A204.1 (cell line): ENCODE results near the gene TRUB1.
"Not testable (repeated sequence)": the region's sequence is repeated elsewhere in the genome, so short reads cannot be mapped to it uniquely, and the experiment has no call there.

Source experiments
- FAIRE-seq: peaks from 2 replicates; lab custom pipeline; 2012; peaks lifted over from hg19 to GRCh38; lab: Jason Lieb, UNC

TRUB1 gene

DNA sequence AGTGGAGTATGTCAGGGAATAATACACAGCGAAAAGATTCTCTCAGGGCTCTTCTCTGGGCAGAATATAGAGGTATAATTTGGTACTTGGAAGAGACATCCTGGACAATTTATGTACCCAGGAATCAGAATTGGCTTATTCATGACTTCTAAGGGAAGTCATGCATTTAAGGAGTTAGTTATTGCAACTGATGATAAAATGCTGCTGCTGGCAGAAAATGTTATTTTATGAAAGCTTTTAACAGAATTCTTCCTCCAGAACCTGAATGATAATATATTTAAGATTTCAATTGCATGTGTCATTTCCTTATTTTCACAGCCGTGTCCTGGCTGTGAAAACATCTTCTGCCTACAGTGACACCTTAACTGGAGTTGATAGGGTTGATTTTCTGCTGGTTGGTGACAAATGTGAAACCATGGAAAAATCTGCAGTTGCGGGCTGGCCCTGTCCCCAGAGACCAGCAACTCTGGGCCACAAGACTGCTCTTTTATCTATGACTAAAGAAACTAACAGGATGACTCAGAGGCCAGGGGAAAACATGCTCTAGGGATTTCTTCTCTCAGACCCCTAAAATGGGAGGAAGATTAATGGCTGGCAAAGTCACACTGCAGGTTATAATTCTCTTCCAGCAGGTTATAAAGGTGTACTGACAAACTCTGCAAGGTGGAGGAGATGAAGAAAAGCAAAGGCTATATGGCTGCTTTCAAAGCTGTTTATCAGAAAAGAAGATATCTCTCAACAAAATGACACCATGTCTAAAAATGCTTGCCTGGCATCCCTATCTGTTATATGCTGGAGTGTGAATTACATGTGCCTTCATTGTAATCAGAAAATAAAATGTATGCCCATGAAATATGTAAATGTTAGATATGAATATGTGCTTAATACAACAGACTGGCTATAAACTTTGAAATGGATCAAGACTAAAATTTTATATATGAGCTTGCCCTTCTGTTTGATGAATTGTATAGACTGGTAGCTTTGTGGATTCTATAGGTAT is 12.1 kb upstream of the TRUB1 start:
- FAIRE-seq: no peak

GRCh38 chr10:114928818-114929217 is 9.2 kb upstream of the TRUB1 start:
- no peak for FAIRE-seq

GRCh38 chr10:114930320-114930719 is 7.7 kb upstream of the TRUB1 start:
- FAIRE-seq: no peak

DNA sequence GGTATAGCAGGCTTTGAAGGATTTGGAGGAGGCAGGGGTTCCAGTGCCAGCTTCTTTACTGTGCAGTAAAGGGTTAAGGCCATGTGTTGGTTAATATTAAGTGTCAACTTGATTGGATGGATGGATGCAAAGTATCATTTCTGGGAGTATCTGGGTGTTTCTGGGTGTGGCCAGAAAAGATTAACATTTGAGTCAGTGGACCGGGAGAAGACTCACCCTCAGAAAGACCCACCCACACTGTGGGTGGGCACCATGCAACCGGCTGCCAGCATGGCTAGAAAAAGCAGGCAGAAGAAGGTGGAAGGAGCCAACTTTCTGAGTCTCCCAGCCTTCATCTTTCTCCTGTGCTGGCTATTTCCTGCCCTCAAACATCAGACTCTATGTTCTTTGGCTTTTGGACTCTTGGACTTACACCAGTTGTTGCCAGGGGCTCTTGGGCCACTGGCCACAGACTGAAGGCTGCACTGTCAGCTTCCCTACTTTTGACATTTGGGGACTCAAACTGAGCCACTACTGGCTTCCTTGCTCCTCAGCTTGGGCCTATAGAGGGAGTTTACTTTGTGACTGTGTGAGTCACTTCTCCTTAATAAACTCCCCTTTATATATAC is 6.8 kb upstream of the TRUB1 start:
- FAIRE-seq: no peak

DNA sequence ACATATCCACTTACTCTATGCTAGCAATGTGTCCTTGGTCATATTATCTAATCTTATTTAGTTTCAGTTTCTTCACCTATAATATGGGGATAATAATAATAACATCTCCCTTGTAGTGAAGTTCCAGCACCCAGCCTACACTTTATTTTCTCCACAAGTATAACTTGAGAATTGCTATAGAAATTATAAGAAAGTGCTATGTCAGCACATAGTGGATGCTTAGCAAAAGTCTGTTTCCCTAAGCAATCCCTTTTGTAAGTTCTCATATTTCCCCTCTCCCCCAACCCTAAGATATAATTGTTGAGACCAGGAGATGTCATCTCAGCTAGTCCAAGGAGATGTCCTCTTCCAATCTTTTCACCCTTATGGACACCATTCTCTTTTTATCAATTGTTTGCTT is 5.8 kb upstream of the TRUB1 start:
- no peak for FAIRE-seq

- no peak for FAIRE-seq
These were observed 5.0 kb upstream of the TRUB1 start for GRCh38 chr10:114932945-114933344.

DNA sequence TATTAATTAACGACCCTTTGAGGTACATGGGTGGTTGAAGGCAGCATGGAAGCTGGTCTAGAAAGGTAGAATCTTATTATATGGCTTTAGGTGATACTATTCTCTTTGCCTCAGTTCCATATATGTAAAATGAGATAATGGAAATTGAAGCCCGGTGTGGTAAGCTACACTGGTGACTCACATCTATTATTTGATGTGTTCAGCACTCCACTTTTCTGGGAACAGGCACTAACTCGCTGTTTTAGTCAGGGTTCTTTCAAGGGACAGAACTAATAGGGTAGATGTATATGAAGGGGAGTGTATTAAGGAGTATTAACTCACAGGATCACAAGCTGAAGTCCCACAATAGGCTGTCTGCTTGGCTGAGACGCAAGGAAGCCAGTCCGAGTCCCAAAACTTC is 4.4 kb upstream of the TRUB1 start:
- FAIRE-seq: no peak

- not testable (repeated sequence) for FAIRE-seq
These were observed 4.0 kb upstream of the TRUB1 start for GRCh38 chr10:114933995-114934394.

DNA sequence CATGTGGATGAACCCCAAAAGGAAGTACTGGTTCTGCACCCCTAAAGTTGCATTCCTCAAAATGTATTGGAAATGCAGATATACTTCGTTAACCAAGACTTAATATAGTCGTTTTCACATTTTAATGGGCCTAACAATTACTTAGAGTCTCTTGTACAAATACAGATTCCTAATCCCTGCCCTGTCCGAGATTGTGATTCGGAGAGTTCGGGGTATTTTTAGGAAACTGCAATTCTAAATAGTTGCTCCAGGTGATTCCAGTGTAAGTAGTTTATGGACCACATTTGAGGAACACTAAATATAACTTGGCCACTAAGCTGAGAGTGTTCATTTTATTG is 830 bp downstream of the TRUB1 start:
- FAIRE-seq: no peak

- FAIRE-seq: no peak
These were observed 2.7 kb downstream of the TRUB1 start for GRCh38 chr10:114940735-114941134.

GRCh38 chr10:114943000-114943399 is 5.0 kb downstream of the TRUB1 start:
- no peak for FAIRE-seq

GRCh38 chr10:114953047-114953446 is 15.1 kb downstream of the TRUB1 start:
- FAIRE-seq: no peak

GRCh38 chr10:114955984-114956383 is 18.0 kb downstream of the TRUB1 start:
- no peak for FAIRE-seq

- FAIRE-seq: no peak
These were observed 18.5 kb downstream of the TRUB1 start for GRCh38 chr10:114956466-114956865.

DNA sequence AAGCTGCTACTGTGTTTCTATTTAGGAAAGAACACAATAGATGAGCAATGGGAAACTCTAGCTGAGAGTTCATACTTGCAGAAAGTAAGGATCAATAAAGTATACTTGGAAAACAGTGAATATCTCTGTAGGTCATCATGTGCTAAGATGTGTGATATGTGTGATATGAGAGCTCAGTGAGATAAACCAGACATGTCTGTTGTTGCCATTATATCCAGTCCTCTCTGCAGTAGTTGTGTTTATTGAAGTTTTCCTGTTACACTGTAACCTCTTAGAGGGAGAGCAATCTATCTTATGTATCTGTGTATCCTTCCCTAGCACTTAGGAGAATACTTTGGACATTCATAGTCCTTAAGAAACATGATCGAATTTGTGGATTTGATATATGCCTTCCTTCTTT is 19.1 kb downstream of the TRUB1 start:
- no peak for FAIRE-seq

GRCh38 chr10:114957673-114958072 is 19.7 kb downstream of the TRUB1 start:
- FAIRE-seq: no peak

DNA sequence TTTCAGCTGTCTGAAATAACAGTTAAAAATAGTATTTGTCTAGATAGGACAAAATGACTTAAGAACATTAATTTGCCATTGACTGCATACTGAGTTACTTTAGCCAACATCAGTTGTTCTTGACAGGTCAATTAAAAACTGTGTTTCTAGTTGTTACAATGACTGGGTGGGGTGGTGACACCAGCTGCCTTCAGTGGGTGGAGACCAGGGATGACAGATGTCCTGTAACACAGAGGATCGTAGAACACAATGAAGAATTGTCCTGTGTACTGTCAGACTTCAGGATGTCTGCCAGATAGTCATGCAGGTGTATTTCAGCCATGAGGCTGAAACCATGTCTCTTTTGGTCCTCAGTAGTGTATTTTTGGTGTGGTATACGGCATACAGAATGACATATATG is 24.4 kb downstream of the TRUB1 start:
- no peak for FAIRE-seq

GRCh38 chr10:114963908-114964307 is 25.9 kb downstream of the TRUB1 start:
- no peak for FAIRE-seq

- no peak for FAIRE-seq
These were observed 29.1 kb downstream of the TRUB1 start for GRCh38 chr10:114967071-114967470.

DNA sequence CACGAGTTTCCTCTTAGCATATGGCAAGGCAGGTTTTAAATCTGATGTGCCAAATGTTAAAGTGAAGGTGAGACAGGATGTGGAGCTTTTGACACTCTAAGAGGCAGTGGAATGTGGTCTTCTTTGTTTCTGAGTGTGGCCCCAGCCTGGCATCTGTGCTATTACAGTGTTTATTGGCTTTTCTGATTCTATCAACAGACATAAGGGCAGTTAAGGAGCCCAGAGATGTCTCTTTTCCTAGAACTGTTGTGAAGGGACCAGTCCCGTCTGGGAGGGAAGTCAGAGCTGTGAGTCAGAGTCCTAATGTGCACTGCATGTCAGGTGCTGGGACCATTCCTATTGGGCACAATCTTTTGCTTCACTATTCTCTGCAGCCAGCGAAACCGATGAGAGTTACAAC is 32.5 kb downstream of the TRUB1 start:
- FAIRE-seq: no peak

DNA sequence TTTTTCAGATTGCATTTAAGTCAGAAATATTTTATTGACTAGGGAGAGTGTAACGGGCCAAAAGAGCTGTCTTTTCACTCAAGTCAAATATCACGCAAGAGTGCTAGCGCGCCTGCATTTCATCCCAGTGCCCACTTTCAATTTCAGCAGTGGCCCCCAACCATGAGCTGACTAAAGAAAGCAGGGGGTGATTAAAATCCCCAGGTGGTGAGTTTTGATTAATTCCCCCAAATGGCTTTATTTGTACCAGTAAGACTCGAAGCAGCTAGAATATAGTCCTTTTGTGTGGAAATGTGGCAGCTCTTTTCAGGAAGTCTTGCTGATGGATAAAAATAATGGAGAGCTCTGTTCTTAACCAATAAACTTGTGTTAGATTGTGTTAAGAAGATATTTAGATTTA is 35.3 kb downstream of the TRUB1 start:
- FAIRE-seq: no peak

DNA sequence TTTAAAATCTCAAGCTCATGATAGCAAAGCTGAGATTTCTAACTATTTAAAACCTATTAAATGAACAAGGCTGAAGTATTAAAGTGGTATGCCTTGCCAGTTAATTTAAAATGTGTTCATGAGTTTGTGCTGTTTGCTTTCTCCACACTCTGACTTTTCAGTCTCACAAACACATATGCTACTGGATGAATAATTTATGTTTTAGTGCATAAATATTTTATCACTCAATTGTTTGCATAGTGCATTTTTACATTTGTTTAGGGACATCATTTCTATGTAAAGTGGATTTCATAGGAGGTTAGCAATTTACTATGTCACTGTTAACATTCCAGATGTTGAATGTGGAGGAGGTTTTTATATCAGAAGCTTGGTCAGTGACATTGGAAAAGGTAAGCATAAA is 36.0 kb downstream of the TRUB1 start:
- no peak for FAIRE-seq

- no peak for FAIRE-seq
These were observed 36.6 kb downstream of the TRUB1 start for GRCh38 chr10:114974625-114975024.

DNA sequence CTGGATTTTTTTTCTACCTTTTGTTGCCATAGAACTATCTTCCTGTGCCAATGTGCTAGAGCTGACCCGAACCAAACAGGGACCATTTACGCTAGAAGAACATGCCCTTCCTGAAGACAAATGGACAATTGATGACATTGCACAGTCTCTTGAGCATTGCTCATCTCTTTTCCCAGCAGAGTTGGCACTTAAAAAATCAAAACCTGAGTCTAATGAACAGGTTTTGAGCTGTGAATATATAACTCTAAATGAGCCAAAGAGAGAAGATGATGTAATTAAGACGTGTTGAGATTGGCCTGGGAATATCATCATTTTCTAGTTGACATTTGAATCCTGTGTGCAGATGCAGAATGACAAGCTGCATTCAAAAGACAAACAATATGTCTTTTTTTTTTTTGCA is 37.1 kb downstream of the TRUB1 start:
- no peak for FAIRE-seq
